IMR-90 (cell line): Measurements from ENCODE around the gene GSG1L. TPM values are rescaled to one million over a fixed set of nuclear protein-coding genes. Genes with fewer than 3 reads are reported as not detected.

Source experiments
- ATAC-seq: fragments of 200-7000 bp; cut with Tn5 transposase; 2 replicates; pipeline ENCODE4 v1.9.1; 2020; ENCODE audit warnings: low read depth, mild to moderate bottlenecking, moderate library complexity
- BruUV-seq: library from RNA; stranded (reverse); fragments of 400-500 nt; replicated peaks from 2 replicates; lab custom pipeline; 2021; lab: Mats Ljungman, UMichigan
- CTCF ChIA-PET: fragments of 300-600 bp; formaldehyde crosslinking; extraction: SDS; loops from one replicate; lab custom pipeline; 2021; ENCODE audit warnings: antibody characterized with exemption; lab: Yijun Ruan, JAX
- POLR2A ChIA-PET: fragments of 300-600 bp; sonication (Branson Sonifier 250); formaldehyde crosslinking; loops from one replicate; lab custom pipeline; 2022; ENCODE audit warnings: antibody characterized with exemption; ENCODE audit not compliant: unreplicated experiment; lab: Charles Lee
- DNase-seq: peaks from one replicate; pipeline ENCODE4 v3.0.0; 2013
- H2AFZ ChIP-seq: replicated peaks from 2 replicates; pipeline ENCODE3; 2013; ENCODE audit warnings: low read length, mild to moderate bottlenecking; ENCODE audit not compliant: poor library complexity
- H2AK5ac ChIP-seq: 2 replicates; pipeline ENCODE4 v1.6.1; 2013; ENCODE audit warnings: low read depth, low read length, inconsistent platforms
- H2AK9ac ChIP-seq: replicated peaks from 2 replicates; pipeline ENCODE3; 2013; ENCODE audit warnings: mild to moderate bottlenecking, low read depth, low read length, moderate library complexity; ENCODE audit not compliant: poor library complexity
- H2BK120ac ChIP-seq: 2 replicates; pipeline ENCODE4 v1.6.1; 2013; ENCODE audit warnings: low read depth, low read length, inconsistent platforms
- H2BK15ac ChIP-seq: 3 replicates; pipeline ENCODE4 v1.6.1; 2013; ENCODE audit warnings: low read depth, low read length, inconsistent platforms
- H2BK20ac ChIP-seq: 2 replicates; pipeline ENCODE4 v1.6.1; 2013; ENCODE audit warnings: low read depth, mild to moderate bottlenecking, inconsistent platforms, low read length, moderate library complexity
- H2BK5ac ChIP-seq: 2 replicates; pipeline ENCODE4 v1.6.1; 2013; ENCODE audit warnings: mild to moderate bottlenecking, low read depth, low read length, inconsistent platforms; ENCODE audit not compliant: poor library complexity, severe bottlenecking
- H3K14ac ChIP-seq: replicated peaks from 2 replicates; pipeline ENCODE4 v1.6.1; 2013; ENCODE audit warnings: low read depth, low read length, inconsistent platforms
- H3K18ac ChIP-seq: 2 replicates; pipeline ENCODE4 v1.6.1; 2013; ENCODE audit warnings: low read depth, low read length, control low read depth
- H3K23ac ChIP-seq: 2 replicates; pipeline ENCODE4 v1.6.1; 2013; ENCODE audit warnings: low read depth, low read length, inconsistent platforms
- H3K27ac ChIP-seq: 2 replicates; pipeline ENCODE4 v1.5.1; 2013; ENCODE audit warnings: mild to moderate bottlenecking, control low read depth, low read length; ENCODE audit not compliant: insufficient read depth
- H3K27me3 ChIP-seq: 2 replicates; pipeline ENCODE4 v1.6.1; 2013; ENCODE audit warnings: low read length; ENCODE audit not compliant: control insufficient read depth, insufficient read depth
- H3K36me3 ChIP-seq: 2 replicates; pipeline ENCODE4 v1.6.1; 2013; ENCODE audit warnings: low read length, mixed read lengths; ENCODE audit not compliant: control insufficient read depth, insufficient read depth
- H3K4ac ChIP-seq: 2 replicates; pipeline ENCODE4 v1.6.1; 2013; ENCODE audit warnings: low read depth, low read length, inconsistent platforms
- H3K4me1 ChIP-seq: 2 replicates; pipeline ENCODE4 v1.6.1; 2013; ENCODE audit warnings: low read length, mixed read lengths; ENCODE audit not compliant: control insufficient read depth, insufficient read depth
- H3K4me2 ChIP-seq: 2 replicates; pipeline ENCODE4 v1.6.1; 2013; ENCODE audit warnings: low read depth, mild to moderate bottlenecking, control low read depth, low read length, moderate library complexity
- H3K4me3 ChIP-seq: 2 replicates; pipeline ENCODE4 v1.5.1; 2013; ENCODE audit warnings: low read depth, mild to moderate bottlenecking, control low read depth, low read length, moderate library complexity; ENCODE audit not compliant: insufficient read depth
- H3K56ac ChIP-seq: 2 replicates; pipeline ENCODE4 v1.6.1; 2013; ENCODE audit warnings: low read length, inconsistent platforms; ENCODE audit not compliant: insufficient read depth; ENCODE audit errors: extremely low read depth
- H3K79me1 ChIP-seq, 2 experiments: 2 replicates each; pipeline ENCODE4 v1.6.1; 2013; ENCODE audit warnings: low read length in 2 of 2, inconsistent platforms in 1 of 2, low read depth in 1 of 2
- H3K9ac ChIP-seq: 2 replicates; pipeline ENCODE4 v1.6.1; 2013; ENCODE audit warnings: low read depth, low read length, control low read depth
- H3K9me1 ChIP-seq: 2 replicates; pipeline ENCODE4 v1.6.1; 2013; ENCODE audit warnings: low read length, inconsistent platforms; ENCODE audit not compliant: insufficient read depth
- H3K9me3 ChIP-seq: 2 replicates; pipeline ENCODE4 v1.6.1; 2013; ENCODE audit warnings: low read length; ENCODE audit not compliant: control insufficient read depth, insufficient read depth
- H4K20me1 ChIP-seq: 2 replicates; pipeline ENCODE4 v1.6.1; 2013; ENCODE audit warnings: low read length, inconsistent platforms; ENCODE audit not compliant: insufficient read depth
- H4K5ac ChIP-seq: 2 replicates; pipeline ENCODE4 v1.6.1; 2013; ENCODE audit warnings: mild to moderate bottlenecking, low read depth, low read length, control low read depth
- H4K8ac ChIP-seq, 2 experiments: 2 replicates each; pipeline ENCODE4 v1.6.1; 2013; ENCODE audit warnings: low read depth in 2 of 2, low read length in 2 of 2, control low read depth in 1 of 2, inconsistent platforms in 1 of 2
- H4K91ac ChIP-seq: 2 replicates; pipeline ENCODE4 v1.6.1; 2013; ENCODE audit warnings: low read depth, low read length, inconsistent platforms; ENCODE audit not compliant: insufficient read depth
- BHLHE40 ChIP-seq: fragments of 150-350 bp; IDR thresholded peaks from 2 replicates; pipeline ENCODE4 v1.6.1; 2016; ENCODE audit warnings: mild to moderate bottlenecking, low read depth, low read length
- NFE2L2 ChIP-seq: fragments of 150-350 bp; IDR thresholded peaks from 2 replicates; pipeline ENCODE4 v1.6.1; 2016; ENCODE audit warnings: low read depth, mild to moderate bottlenecking, low read length
- RCOR1 ChIP-seq: IDR thresholded peaks from 2 replicates; pipeline ENCODE4 v1.6.1; 2012; ENCODE audit warnings: mild to moderate bottlenecking, low read length, improper control_type of control experiment; ENCODE audit not compliant: insufficient replicate concordance
- WGBS, 2 experiments: methylation state at CpG; one replicate each; pipeline versions ENCODE4 v1.1.5 to v1.1.7; 2013; ENCODE audit warnings: missing lambda C conversion rate in 2 of 2; ENCODE audit not compliant: insufficient read length in 1 of 2; ENCODE audit errors: extremely low coverage in 2 of 2; 5-methylcytosine and 5-hydroxymethylcytosine counted together
- dilution Hi-C: fragments of 300-500 bp; cut with HindIII; formaldehyde crosslinking; loops from one replicate; pipeline ENCODE4 v1.14.3; 2018; ENCODE audit warnings: low sequenced_read_pairs; ENCODE audit not compliant: unreplicated experiment
- in situ Hi-C: fragments of 300-500 bp; cut with MboI; formaldehyde crosslinking; loops from 3 replicates; pipeline ENCODE4 v1.14.3; 2019; ENCODE audit warnings: low sequenced_read_pairs, inconsistent platforms, mixed read lengths
- intact Hi-C: fragments of 100-400 bp; cut with micrococcal nuclease; formaldehyde crosslinking; loops from 2 replicates; pipeline ENCODE4 v1.10.0; 2022
- polyA plus RNA-seq, 3 experiments: library from polyadenylated mRNA; depleted of rRNA; stranded (reverse); fragments of >200 nt; gene quantifications; 2 replicates each; pipeline ENCODE4 v1.2.3, GENCODE V29; 2012; ENCODE audit warnings: low replicate concordance in 1 of 3
- total RNA-seq: library from RNA; depleted of rRNA; stranded (reverse); fragments of >200 nt; gene quantifications from 2 replicates; pipeline ENCODE4 v1.2.3, GENCODE V29; 2012

GSG1L gene
- total and polyA plus RNA-seq, 2 of the 4 experiments (the other 2 are of a cell fraction): not detected

- no peak overlapping the region for H2AK5ac ChIP-seq
- POLR2A ChIA-PET: no interaction called here
- H4K8ac ChIP-seq: no peak overlapping the region
- intact Hi-C loops (no loop called here), dilution Hi-C loops (no loop called here), in situ Hi-C loops (no loop called here)
- BruUV-seq: no TSS peak
- H3K79me1 ChIP-seq: no peaks in the 10 kb centered on the region
- no peak overlapping the region for H3K4ac ChIP-seq
- no peak overlapping the region for H3K9ac ChIP-seq
- no peak overlapping the region for H2BK15ac ChIP-seq
- no peak overlapping the region for H3K23ac ChIP-seq
- no peak overlapping the region for H2AFZ ChIP-seq
- DNase-seq (no peak), ATAC-seq (no peak)
- H4K91ac ChIP-seq: no peak overlapping the region
- H3K27me3 ChIP-seq: no peaks in the 10 kb centered on the region; the same call in 1 of the 2 replicates
- no peaks in the 10 kb centered on the region for H3K9me3 ChIP-seq
- H4K5ac ChIP-seq: no peak overlapping the region
- CTCF ChIA-PET: no interaction called here
- no peak overlapping the region for H2BK120ac ChIP-seq
- no peak overlapping the region for H3K4me2 ChIP-seq
- 78% methylated on average over 3 of the region's 12 CpGs; no CpG with 5 or more reads in 1 of the 2 experiments for WGBS, 2 experiments
- H2BK5ac ChIP-seq: no peak overlapping the region
- no peak overlapping the region for H3K18ac ChIP-seq
- H3K14ac ChIP-seq: no peak overlapping the region
- H3K36me3 ChIP-seq: no peaks in the 10 kb centered on the region
- H4K20me1 ChIP-seq: 0 out of 2 replicates have a peak, but pooled peaks cover under 1% of the 10 kb centered on the region
- no peak overlapping the region for H3K27ac ChIP-seq
- TF ChIP-seq BHLHE40 (no peak), RCOR1 (no peak), NFE2L2 (no peak)
- peaks cover 4% of the 10 kb centered on the region; the same call in 1 of the 2 replicates for H3K9me1 ChIP-seq
- H3K4me3 ChIP-seq: no peak overlapping the region
- H3K4me1 ChIP-seq: no peaks in the 10 kb centered on the region
- no peak overlapping the region for H2BK20ac ChIP-seq
- no peak overlapping the region for H2AK9ac ChIP-seq
- H3K56ac ChIP-seq: no peak overlapping the region
These were observed 272.7 kb downstream of the GSG1L start for GRCh38 chr16:27790546-27791403.
